ENCODE results near the gene B3GAT2. TPM values are rescaled to one million over a fixed set of nuclear protein-coding genes. Genes with fewer than 3 reads are reported as not detected.

The B3GAT2 gene
- total and polyA plus RNA-seq, 4 donors: 0.06 to 0.65 (median 0.07) TPM

GRCh38 chr6:70982747-70983146 lies 25.9 kb upstream of the B3GAT2 start:
- Histone ChIP-seq H3K4me3 (no peak overlapping the region), H3K9ac (ENCODE audit: insufficient read depth in 1 of 2, low read length in 2 of 2) (no peak overlapping the region), H3K9me3 (ENCODE audit: control insufficient read depth in 4 of 4, insufficient read depth in 3 of 4, low read length in 3 of 4) (no peaks in the 10 kb centered on the region), H3K36me3 (ENCODE audit: control insufficient read depth in 4 of 4, insufficient read depth in 4 of 4, low read length in 4 of 4) (no peaks in the 10 kb centered on the region), H3K4me1 (ENCODE audit: control insufficient read depth in 5 of 5, insufficient read depth in 5 of 5, low read length in 5 of 5) (no peaks in the 10 kb centered on the region), H3K27me3 (ENCODE audit: control insufficient read depth in 3 of 3, insufficient read depth in 3 of 3, low read length in 2 of 3) (no peaks in the 10 kb centered on the region), H3K27ac (ENCODE audit: low read depth in 1 of 2, low read length in 1 of 2) (no peak overlapping the region)
- ATAC-seq (ENCODE audit: insufficient read depth, low FRiP score) (no peak), DNase-seq (no peak)
- 91 to 92% methylated on average over 3 of the region's 3 CpGs for WGBS, 2 donors
- TF ChIP-seq, protein P1, sequence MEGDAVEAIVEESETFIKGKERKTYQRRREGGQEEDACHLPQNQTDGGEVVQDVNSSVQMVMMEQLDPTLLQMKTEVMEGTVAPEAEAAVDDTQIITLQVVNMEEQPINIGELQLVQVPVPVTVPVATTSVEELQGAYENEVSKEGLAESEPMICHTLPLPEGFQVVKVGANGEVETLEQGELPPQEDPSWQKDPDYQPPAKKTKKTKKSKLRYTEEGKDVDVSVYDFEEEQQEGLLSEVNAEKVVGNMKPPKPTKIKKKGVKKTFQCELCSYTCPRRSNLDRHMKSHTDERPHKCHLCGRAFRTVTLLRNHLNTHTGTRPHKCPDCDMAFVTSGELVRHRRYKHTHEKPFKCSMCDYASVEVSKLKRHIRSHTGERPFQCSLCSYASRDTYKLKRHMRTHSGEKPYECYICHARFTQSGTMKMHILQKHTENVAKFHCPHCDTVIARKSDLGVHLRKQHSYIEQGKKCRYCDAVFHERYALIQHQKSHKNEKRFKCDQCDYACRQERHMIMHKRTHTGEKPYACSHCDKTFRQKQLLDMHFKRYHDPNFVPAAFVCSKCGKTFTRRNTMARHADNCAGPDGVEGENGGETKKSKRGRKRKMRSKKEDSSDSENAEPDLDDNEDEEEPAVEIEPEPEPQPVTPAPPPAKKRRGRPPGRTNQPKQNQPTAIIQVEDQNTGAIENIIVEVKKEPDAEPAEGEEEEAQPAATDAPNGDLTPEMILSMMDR (IDR thresholded peaks at IDR 0.05; ENCODE audit: control extremely low read depth, extremely low read depth): no peak

- peak in 1 of 3 donors; percentile 13 for DNase-seq
- Histone ChIP-seq H3K36me3 (ENCODE audit: control insufficient read depth in 4 of 4, insufficient read depth in 4 of 4, low read length in 4 of 4) (no peaks in the 10 kb centered on the region), H3K4me3 (no peak overlapping the region), H3K27ac (ENCODE audit: low read depth in 1 of 2, low read length in 1 of 2) (no peak overlapping the region), H3K9ac (ENCODE audit: insufficient read depth in 1 of 2, low read length in 2 of 2) (no peak overlapping the region), H3K4me1 (ENCODE audit: control insufficient read depth in 5 of 5, insufficient read depth in 5 of 5, low read length in 5 of 5) (no peaks in the 10 kb centered on the region), H3K27me3 (ENCODE audit: control insufficient read depth in 3 of 3, insufficient read depth in 3 of 3, low read length in 2 of 3) (no peaks in the 10 kb centered on the region), H3K9me3 (ENCODE audit: control insufficient read depth in 4 of 4, insufficient read depth in 3 of 4, low read length in 3 of 4) (no peaks in the 10 kb centered on the region)
- 67 to 71% methylated on average over 3 to 4 of the region's 4 CpGs for WGBS, 2 donors
- TF ChIP-seq, protein P1 (IDR thresholded peaks at IDR 0.05; ENCODE audit: control extremely low read depth, extremely low read depth): no peak
- no peak for ATAC-seq (ENCODE audit: insufficient read depth, low FRiP score)
Observed at GRCh38 chr6:70980727-70981126, 23.9 kb upstream of the B3GAT2 start.

DNA sequence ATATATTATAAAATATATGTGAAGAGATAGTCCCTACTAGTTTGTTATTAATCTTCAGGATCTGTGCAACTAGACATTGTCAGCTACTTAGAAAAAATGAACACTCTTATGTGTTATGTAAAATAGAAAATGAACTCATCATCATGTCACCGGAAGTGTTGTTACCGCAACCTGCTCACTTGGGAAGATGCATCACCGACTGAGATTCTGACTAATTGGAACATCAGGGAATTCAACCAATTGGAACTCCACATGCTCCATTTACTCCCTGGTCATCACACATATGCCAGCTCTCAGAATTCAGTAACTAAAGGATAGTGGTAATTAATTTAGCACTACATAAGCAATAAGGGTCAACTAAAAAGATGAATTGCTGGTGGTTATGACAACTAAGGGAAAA lies 16.7 kb upstream of the B3GAT2 start:
- Histone ChIP-seq H3K9me3 (ENCODE audit: control insufficient read depth in 4 of 4, insufficient read depth in 3 of 4, low read length in 3 of 4) (peaks cover 0 to 3% (median 0%) of the 10 kb centered on the region in 4 donors), H3K4me1 (ENCODE audit: control insufficient read depth in 5 of 5, insufficient read depth in 5 of 5, low read length in 5 of 5) (no peaks in the 10 kb centered on the region), H3K36me3 (ENCODE audit: control insufficient read depth in 4 of 4, insufficient read depth in 4 of 4, low read length in 4 of 4) (no peaks in the 10 kb centered on the region), H3K4me3 (no peak overlapping the region), H3K27me3 (ENCODE audit: control insufficient read depth in 3 of 3, insufficient read depth in 3 of 3, low read length in 2 of 3) (no peaks in the 10 kb centered on the region), H3K27ac (ENCODE audit: low read depth in 1 of 2, low read length in 1 of 2) (no peak overlapping the region), H3K9ac (ENCODE audit: insufficient read depth in 1 of 2, low read length in 2 of 2) (no peak overlapping the region)
- 95 to 97% methylated on average over 3 of the region's 3 CpGs for WGBS, 2 donors
- DNase-seq: no peak
- TF ChIP-seq, protein P1 (IDR thresholded peaks at IDR 0.05; ENCODE audit: control extremely low read depth, extremely low read depth): no peak
- no peak for ATAC-seq (ENCODE audit: insufficient read depth, low FRiP score)

DNA sequence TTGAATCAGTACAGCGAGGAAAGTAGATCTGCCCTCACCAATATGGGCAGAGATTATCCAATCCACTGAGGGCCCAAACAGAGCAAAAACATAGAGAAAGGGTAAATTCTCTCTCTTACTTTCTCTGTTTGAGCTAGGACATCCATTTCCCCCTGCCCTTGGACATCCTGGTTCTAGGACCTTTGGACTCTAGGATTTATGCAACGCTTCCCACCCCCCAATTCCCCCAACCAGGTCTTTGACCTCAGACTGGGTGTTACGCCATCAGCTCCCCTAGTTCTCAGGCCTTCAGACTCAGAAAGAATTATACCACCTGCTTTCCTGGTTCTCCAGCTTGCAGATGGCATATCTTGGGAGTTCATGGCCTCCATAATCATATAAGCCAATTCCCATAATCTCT lies 10.2 kb upstream of the B3GAT2 start:
- Histone ChIP-seq H3K36me3 (ENCODE audit: control insufficient read depth in 4 of 4, insufficient read depth in 4 of 4, low read length in 4 of 4) (no peaks in the 10 kb centered on the region), H3K9me3 (ENCODE audit: control insufficient read depth in 4 of 4, insufficient read depth in 3 of 4, low read length in 3 of 4) (no peaks in the 10 kb centered on the region), H3K27ac (ENCODE audit: low read depth in 1 of 2, low read length in 1 of 2) (no peak overlapping the region), H3K4me1 (ENCODE audit: control insufficient read depth in 5 of 5, insufficient read depth in 5 of 5, low read length in 5 of 5) (no peaks in the 10 kb centered on the region), H3K27me3 (ENCODE audit: control insufficient read depth in 3 of 3, insufficient read depth in 3 of 3, low read length in 2 of 3) (no peaks in the 10 kb centered on the region), H3K9ac (ENCODE audit: insufficient read depth in 1 of 2, low read length in 2 of 2) (no peak overlapping the region), H3K4me3 (no peak overlapping the region)
- DNase-seq (no peak), ATAC-seq (ENCODE audit: insufficient read depth, low FRiP score) (no peak)
- TF ChIP-seq, protein P1 (IDR thresholded peaks at IDR 0.05; ENCODE audit: control extremely low read depth, extremely low read depth): no peak
- 91 to 92% methylated on average over 3 of the region's 3 CpGs for WGBS, 2 donors

Data from lung (tissue), 12 donors.